Stimulated activated naive CD4-positive, alpha-beta T cell treated with Interleukin-2 at 50 U/mL for 16 hours (primary cell): ENCODE measurements around the gene LXN.

Experiments
- DNase-seq: peaks from one replicate; lab custom pipeline; 2025; lab: John Stamatoyannopoulos, UW

Gene LXN

DNA sequence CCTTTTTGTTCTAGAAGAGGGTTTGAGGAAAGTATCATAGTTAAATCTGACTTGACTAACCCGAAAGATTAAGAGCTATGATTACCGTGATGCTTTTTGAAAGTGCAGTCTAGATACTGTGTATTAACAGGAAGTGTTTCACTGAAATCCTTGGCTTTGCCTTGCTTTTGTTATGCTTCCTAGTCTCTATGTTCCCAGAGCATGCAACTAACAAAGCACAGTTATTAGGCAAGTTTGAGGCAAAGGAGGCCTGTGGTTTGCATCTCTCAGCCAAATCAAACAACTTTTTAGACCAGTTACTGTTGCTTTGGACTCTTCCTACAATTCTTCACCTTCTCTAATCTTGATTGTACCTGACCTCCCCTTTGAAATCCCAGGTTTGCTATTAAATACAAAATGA lies 3.9 kb downstream of the LXN start:
- no peak for DNase-seq

DNA sequence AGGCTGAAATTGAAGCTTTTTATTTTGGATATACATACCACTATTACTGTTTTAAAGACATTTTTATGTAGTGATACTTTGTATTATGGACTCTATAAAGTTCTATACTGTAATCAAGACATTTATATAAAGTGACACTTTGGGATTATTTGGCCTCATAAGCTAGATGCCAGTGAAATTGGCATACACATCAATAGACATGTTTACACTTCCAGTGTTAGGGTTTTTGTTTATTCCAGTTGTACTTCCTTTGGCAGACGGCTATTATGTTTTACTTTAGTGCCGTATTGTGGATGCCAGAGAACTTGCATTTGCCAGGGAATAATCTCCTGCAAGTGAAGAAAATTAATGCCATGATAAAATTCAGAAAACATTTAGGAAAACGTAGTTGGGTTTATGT lies 6.0 kb downstream of the LXN start:
- no peak for DNase-seq

DNA sequence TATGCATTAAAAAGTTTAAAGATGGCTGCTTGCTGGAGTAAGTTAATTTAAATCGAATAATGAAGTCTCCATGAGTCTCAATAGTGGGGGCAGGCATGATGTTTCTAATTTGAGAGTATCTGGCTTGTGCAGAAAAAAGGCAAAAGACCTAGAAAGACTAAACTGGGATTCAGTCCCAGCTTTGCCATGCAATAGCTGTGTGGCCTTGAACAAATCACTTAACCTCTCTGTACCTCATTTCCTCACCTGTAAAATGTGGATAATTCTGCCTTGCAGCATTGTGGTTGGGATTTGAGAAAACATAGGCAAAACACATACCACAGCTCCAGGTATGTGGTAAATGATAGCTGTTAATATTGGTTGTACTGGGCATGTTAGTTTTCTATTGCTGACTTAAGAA lies 8.6 kb downstream of the LXN start:
- DNase-seq = no peak

DNA sequence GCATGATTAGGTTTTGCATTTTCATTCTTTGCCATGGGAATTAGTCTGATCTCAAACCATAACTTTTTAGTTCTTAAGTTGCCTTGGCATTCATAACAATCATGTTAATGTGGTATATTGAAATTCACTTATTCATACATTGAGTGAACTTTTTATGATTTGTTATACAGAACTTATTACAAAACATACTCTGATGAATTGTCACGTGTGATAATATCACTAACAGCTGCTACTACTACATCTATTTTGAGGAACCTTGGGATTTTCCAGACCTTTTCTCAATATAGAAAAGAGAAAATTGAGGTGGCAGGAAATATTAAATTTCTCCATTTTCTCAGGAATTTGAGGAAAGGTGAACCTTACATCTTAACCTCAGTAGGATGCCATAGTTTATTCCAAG lies 9.2 kb downstream of the LXN start:
- DNase-seq = no peak

DNA sequence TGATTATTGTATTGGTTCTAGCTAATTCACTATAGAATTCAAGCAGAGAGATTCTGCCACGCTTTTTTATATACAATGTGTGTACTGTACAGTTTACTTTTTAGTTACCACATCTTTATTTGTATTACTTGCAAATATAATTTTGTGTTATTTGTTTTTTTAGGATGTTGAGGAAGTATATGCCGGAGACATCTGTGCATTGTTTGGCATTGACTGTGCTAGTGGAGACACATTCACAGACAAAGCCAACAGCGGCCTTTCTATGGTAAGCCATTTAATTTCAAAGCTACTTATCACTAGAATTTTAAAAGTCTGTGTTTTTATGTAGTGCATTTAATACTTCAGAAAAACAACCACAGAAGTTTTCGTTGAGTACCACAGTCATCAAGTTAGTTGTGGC lies 11.7 kb downstream of the LXN start:
- no peak for DNase-seq

DNA sequence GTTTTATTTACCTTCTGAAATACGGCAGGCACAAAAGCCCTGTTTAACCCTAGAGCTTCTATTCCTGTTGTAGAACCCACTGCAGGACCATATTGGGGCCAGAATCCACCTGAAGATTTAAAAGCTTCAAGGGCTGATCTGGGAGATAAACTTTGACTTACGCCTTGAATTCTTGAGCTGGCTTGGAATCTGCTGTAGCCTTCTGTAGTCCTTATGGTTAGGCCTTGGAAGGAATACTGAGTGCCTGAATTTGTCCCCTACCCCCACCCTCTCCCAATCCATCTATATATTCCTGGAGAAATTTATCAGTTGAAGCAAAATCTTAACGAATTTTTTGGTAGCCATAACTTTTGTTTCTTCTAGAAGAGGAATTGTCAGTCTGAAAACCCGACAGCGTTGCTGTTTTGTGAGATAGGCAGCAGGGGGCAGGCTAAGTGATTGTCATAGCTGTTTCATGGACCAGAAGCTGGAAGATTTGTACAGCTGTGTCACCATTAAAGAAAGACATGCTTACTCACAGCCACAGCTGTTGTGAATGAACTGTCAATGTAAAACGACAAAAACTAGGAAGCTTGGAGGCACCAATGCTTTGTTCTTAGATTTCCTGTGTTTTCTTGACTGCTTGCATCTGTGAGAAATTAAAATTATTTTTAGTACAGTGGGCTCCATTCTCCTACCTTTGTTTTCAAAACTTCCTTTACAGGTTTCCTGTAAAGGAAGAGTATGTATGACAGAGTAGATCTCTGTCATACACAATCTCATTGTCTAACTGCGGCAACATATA lies 12.8 kb downstream of the LXN start:
- DNase-seq = peak; percentile 26

DNA sequence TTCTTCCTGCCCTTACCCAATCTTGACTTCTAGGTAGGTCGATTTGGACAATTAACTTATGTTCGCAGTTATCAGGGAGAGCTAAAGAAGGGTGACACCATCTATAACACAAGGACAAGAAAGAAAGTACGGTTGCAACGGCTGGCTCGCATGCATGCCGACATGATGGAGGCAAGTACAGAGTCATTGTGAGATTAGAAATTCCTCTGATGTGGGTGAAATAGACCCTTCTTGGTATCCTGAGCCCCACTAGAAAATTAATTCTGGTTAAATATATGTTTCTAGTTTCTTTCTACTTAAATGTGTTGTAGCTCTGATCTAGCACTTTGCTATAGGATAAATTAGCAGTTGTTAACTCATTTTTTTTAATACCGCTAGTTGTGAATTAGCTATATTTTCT lies 13.6 kb downstream of the LXN start:
- no peak for DNase-seq

DNA sequence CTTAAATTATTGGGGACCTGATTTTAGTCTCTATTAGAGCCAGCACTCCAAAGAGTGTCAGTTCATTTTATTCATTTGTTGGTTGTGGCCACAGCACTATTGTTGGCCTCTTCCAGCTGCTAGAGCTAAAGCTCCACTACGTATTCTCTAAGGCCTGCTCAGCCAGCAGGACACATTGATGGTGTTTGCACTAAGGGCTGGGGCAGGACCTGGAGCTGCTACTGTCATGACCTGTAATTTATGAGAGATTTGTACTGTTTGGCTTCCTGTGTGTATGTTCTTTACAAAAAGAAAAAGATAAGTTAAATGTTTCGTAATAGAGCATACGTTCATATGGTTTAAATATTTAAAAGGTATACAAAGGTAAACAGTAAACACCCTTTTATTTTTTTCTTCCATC lies 20.0 kb downstream of the LXN start:
- no peak for DNase-seq

DNA sequence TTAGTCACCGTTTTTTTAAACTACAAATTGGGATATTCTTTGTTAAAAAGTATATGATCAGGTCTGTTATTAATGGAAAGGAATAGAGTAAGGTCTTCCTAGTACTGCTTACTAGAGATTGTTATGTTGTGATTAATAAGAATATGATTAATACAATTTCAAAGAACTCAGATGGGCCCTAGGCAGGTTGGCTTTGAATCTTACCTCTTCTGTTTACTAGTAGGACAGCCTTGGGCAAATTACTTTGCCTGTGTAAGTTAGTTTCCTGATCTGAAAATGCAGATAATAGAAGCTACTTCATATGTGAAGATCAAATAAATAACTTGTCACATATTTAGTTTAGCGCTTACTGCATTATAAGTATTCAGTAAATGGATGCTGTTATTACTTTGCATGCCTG lies 21.3 kb downstream of the LXN start:
- DNase-seq = no peak

DNA sequence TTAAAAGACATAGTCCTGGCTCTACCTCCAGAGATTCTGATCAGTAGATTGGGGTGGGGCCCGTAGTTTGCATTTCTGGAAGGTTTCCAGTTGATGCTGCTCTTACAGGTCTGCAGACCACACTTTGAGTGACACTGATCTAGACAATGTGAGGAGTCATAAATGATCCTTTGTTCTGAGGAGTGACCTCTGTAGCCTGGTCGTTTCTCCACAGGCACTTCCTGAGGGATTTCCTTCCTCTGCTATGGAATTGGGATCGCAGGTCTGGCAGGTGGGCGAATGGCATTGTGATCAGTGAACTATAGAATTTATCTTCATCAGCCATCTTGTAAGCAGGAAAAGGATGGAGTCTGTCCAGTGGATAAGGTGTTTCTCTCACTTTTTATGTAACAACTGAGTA lies 22.7 kb downstream of the LXN start:
- DNase-seq = no peak

DNA sequence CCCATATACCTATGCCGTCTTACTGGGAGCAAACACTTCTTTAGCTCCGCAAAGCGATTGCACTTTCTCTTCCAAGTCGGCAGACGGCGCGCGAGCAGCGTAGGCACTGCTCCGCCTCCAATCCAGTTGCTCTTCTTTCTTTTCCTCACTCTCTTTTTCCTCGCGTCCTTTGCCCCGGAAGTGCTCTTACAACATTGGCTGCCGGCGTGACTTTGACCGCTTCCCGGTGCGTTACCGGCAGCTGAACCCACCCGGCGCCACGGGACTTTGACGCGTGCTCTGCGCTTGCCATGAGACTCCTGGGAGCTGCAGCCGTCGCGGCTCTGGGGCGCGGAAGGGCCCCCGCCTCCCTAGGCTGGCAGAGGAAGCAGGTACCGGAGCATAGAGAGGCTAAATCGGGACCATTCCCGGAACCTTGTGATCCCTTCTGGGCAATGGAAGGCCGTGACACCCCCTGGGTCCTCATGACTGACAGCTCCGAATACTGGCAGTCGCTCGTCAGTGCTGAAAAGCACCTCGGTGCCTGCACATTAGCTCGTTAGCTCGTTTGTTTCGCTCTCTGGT lies 28.0 kb downstream of the LXN start, which contains the start of gene GFM1:
TSS of gene GFM1 (plus strand) at position 183 of the 564 bp plus-strand sequence. CDS start at position 291, 108 bp downstream.
- DNase-seq = peak; percentile 89

DNA sequence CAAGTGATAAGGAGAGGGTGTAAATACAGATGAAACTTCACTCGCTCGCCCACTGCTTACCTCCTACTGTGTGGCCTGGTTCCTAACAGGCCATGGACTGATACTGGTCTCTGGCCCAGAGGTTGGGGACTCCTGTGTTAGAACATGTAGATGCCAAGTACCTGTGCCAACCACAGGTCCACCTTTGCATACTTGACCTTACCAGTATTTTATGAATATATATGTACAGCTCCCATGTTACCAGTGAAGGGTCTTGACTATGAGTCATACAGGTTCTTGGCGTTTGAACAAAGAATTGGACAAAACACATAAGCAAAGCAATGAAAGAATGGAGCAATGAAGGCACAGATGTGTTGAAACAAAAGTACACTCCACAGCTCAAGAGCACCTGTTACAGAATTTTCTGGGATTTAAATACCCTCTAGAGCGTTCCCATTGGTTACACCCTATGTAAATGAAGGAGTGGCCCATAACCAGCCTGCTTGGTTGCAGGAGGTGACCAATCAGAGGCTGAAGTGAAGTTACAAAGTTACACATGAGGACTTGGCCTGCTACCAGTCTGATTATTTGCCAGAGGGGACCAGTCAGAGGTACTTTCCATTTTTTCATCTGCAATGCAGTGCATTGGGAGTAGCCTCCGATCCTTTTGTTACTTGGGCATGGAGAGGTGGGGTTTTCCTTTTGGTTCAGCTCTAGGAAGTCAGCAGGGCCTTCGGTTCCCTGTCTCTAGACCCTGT lies 29.8 kb downstream of the LXN start:
- no peak for DNase-seq

DNA sequence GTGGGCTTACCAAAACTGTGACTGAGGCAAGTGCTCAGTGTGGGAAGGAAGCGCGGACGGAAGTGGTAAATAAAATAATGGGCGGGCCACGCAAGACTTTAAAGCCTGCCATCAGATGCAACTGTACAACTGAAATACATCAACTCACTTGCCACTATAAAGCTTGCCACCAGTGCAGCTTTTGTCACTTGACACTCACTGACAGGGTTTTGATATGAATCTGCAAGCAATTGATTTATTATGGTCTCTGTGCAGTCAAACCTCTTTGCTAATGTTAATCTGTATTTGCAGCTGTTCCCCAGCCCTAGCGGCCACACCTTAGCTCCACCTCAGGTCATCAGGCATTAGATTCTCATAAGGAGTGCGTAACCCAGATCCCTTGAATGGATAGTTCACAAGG lies 30.4 kb downstream of the LXN start:
- DNase-seq = no peak

DNA sequence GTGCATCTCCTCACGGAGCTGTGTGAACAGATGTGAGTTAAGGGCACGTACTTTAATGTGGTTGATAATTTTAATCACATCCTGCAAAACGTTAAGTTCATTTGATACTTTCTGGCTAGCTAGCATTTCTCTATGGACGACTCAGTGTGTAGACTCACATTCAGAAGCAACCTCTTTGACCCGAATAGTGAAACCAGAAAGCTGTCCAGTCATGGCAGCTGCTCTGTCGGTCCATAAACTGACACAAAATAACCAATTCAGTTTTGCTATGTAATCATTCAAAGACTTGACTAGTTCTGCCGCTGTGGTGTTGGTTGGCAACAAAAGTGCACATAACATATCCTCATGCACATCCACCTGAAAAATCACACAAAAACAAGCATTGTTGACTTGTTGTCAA lies 31.8 kb downstream of the LXN start:
- DNase-seq = no peak

DNA sequence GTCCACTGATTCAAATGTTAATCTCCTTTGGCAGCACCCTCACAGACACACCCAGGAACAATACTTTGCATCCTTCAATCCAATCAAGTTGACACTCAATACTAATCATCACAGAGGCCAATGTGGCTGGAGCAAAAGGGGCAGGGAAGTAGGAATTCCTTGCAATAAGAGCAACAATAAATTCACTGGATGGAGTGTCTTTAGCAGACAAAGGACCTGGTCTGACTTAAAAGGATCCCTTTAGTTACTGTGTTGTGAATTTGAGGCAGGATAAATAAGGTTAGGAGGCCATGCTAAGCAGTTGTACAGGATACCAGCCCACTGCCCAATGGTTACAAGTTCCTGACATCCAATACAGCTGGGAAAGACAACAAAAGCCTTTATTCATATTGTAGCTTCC lies 40.5 kb downstream of the LXN start:
- no peak for DNase-seq

DNA sequence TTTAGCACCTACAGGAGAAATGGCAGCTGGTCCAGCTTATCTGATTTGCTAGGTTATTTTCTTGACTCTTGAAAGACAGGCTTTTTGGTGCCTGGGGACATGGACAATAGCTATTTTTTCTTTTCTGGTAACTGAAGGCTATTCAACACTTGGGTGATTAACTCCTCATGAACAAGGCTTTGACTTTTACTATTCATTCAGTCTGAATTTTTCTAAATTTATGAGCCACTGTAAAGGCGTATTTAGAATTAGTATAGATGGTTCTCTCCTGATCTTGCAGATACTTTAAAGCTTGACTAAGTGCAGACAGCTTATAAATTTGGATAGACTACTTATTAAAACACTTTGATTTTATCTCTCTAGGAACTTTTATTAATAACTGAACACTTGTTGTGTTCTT lies 46.6 kb downstream of the LXN start:
- no peak for DNase-seq

DNA sequence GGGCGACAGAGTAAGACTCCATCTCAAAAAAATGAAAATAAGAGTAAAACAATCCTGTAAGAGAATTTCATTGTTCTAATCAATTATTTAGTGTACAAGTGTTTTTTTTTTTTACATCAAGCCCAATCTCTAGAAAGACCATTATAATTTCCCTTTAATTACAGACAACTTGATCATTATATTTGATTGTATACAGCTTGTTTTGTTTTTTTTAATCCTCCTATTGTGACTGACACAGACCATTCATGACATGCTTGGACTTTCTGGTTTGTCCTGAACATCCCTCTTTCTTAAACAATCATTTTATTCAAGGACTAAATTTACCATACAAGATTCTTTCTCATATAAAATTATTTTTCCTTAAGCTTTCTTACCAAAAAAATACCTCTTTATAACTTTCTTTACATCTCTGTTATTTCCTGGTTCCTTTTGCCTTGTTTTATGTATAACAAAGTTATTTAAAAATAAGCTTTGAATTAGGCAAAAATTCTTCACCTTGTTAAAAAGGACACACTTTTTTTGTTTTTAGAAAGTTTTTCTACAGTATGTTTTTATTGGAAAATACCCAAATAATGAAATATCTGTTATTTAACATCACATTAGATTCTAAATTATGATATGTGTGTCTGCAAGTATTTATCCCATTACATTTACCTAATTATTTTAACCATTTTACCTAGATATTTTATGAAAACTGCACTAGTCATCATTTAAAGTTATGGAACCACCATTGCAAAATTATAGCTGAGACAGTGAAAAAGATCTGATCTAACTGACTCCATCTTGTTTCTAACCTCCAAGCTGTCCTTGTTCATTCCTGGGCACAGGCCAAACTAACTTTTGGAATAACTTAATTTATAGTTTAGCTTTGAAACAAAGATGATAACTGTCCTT lies 54.2 kb downstream of the LXN start:
- DNase-seq = no peak
